ENCODE measurements around the gene SMAD3.

The SMAD3 gene

GRCh38 chr15:67083135-67083762 is 17.8 kb downstream of the SMAD3 start:
- no peak overlapping the region for H3K4me3 ChIP-seq (ENCODE audit: low read length)
- peak; percentile 38 for TF ChIP-seq CTCF (conservative IDR thresholded peaks at IDR 0.05; ENCODE audit: low read length)
- DNase-seq (ENCODE audit: low read depth): peak; percentile 56

- no peak for DNase-seq (ENCODE audit: low read depth)
- no peak for TF ChIP-seq CTCF (conservative IDR thresholded peaks at IDR 0.05; ENCODE audit: low read length)
- H3K4me3 ChIP-seq (ENCODE audit: low read length): no peak overlapping the region
These were observed 19.2 kb downstream of the SMAD3 start for GRCh38 chr15:67084561-67084960.

GRCh38 chr15:67085237-67085817 is 19.9 kb downstream of the SMAD3 start:
- H3K4me3 ChIP-seq (ENCODE audit: low read length): no peak overlapping the region
- TF ChIP-seq CTCF (conservative IDR thresholded peaks at IDR 0.05; ENCODE audit: low read length): no peak
- DNase-seq (ENCODE audit: low read depth): no peak

GRCh38 chr15:67085818-67086636 is 20.6 kb downstream of the SMAD3 start:
- TF ChIP-seq CTCF (conservative IDR thresholded peaks at IDR 0.05; ENCODE audit: low read length): no peak
- peak; percentile 97 for DNase-seq (ENCODE audit: low read depth)
- H3K4me3 ChIP-seq (ENCODE audit: low read length): no peak overlapping the region

DNA sequence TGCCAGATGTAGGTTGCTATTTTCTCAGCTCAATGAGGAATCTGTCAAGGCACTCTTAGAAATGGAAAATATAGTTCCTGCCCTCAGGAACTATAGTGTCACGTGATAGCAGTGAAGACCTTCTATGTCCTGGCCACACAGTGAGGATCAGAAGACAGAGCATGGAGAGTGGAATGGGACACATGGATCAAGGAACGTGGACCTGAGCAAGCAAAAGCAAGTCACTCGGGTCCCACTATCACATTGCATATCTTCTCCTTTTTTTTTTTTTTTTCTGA is 21.2 kb downstream of the SMAD3 start:
- H3K4me3 ChIP-seq (ENCODE audit: low read length): no peak overlapping the region

GRCh38 chr15:67087507-67088172 is 22.2 kb downstream of the SMAD3 start:
- no peak for TF ChIP-seq CTCF (conservative IDR thresholded peaks at IDR 0.05; ENCODE audit: low read length)
- H3K4me3 ChIP-seq (ENCODE audit: low read length): no peak overlapping the region
- no peak for DNase-seq (ENCODE audit: low read depth)

More for the DNA sequence above, 21.2 kb downstream of the SMAD3 start:
- DNase-seq (ENCODE audit: low read depth): no peak
- TF ChIP-seq CTCF (conservative IDR thresholded peaks at IDR 0.05; ENCODE audit: low read length): no peak
